GM19328 (cell line): ENCODE results near the gene FYB1.
"Not testable (repeated sequence)": the region's sequence is repeated elsewhere in the genome, so short reads cannot be mapped to it uniquely, and the experiment has no call there.

Source experiments
- ATAC-seq: cut with Tn5 transposase; IDR thresholded peaks from one replicate; pipeline ENCODE4 v1.9.1; 2021; ENCODE audit warnings: mild to moderate bottlenecking, moderate library complexity; ENCODE audit not compliant: unreplicated experiment

The FYB1 gene

GRCh38 chr5:39189292-39189955, 29.9 kb downstream of the FYB1 start:
- no peak for ATAC-seq

GRCh38 chr5:39187831-39188731, 31.3 kb downstream of the FYB1 start:
- ATAC-seq: no peak

- ATAC-seq: no peak
These were observed 32.4 kb downstream of the FYB1 start for GRCh38 chr5:39186722-39187539.

GRCh38 chr5:39186289-39186688, 33.1 kb downstream of the FYB1 start:
- no peak for ATAC-seq

- no peak for ATAC-seq
These were observed 33.6 kb downstream of the FYB1 start for GRCh38 chr5:39185761-39186160.

GRCh38 chr5:39179561-39179960, 39.8 kb downstream of the FYB1 start:
- not testable (repeated sequence) for ATAC-seq

- no peak for ATAC-seq
These were observed 40.5 kb downstream of the FYB1 start for GRCh38 chr5:39178861-39179260.

GRCh38 chr5:39178171-39178570, 41.2 kb downstream of the FYB1 start:
- ATAC-seq: no peak

- no peak for ATAC-seq
These were observed 41.8 kb downstream of the FYB1 start for GRCh38 chr5:39177631-39177964.

GRCh38 chr5:39176759-39177630, 42.4 kb downstream of the FYB1 start:
- ATAC-seq: no peak

GRCh38 chr5:39175273-39175955, 43.9 kb downstream of the FYB1 start:
- ATAC-seq: no peak

GRCh38 chr5:39173069-39173468, 46.3 kb downstream of the FYB1 start:
- no peak for ATAC-seq

GRCh38 chr5:39172593-39172992, 46.8 kb downstream of the FYB1 start:
- no peak for ATAC-seq

- ATAC-seq: no peak
These were observed 47.7 kb downstream of the FYB1 start for GRCh38 chr5:39171647-39172046.

- no peak for ATAC-seq
These were observed 50.3 kb downstream of the FYB1 start for GRCh38 chr5:39169081-39169480.

GRCh38 chr5:39167972-39168342, 51.4 kb downstream of the FYB1 start:
- no peak for ATAC-seq

GRCh38 chr5:39167141-39167971, 52.0 kb downstream of the FYB1 start:
- ATAC-seq: no peak

GRCh38 chr5:39164529-39165402, 54.6 kb downstream of the FYB1 start:
- ATAC-seq: no peak
